GM10266 (cell line): Measurements from ENCODE around the gene FADS2.

Experiments
- DNase-seq: peaks from one replicate; pipeline ENCODE4 v3.0.0; 2012; ENCODE audit errors: extremely low spot score
- CTCF ChIP-seq: IDR thresholded peaks from 2 replicates; pipeline ENCODE4 v1.5.1; 2012; ENCODE audit warnings: mild to moderate bottlenecking, low read depth; ENCODE audit not compliant: control insufficient read depth, insufficient read depth; ENCODE audit errors: missing control alignments

FADS2 gene

GRCh38 chr11:61871158-61871597 lies 43.1 kb downstream of the FADS2 start:
- DNase-seq, result peak; percentile 82
- TF ChIP-seq CTCF, result peak; percentile 95

GRCh38 chr11:61872935-61873565 lies 45.0 kb downstream of the FADS2 start:
- DNase-seq, result no peak
- no peak for TF ChIP-seq CTCF

GRCh38 chr11:61873588-61874376 lies 45.7 kb downstream of the FADS2 start:
- TF ChIP-seq CTCF, result no peak
- DNase-seq, result no peak

- DNase-seq, result no peak
- no peak for TF ChIP-seq CTCF
Observed at GRCh38 chr11:61874377-61874809, 46.3 kb downstream of the FADS2 start.

- TF ChIP-seq CTCF, result no peak
Observed at GRCh38 chr11:61874853-61875252, 46.8 kb downstream of the FADS2 start.

GRCh38 chr11:61875698-61876097 lies 47.6 kb downstream of the FADS2 start:
- no peak for DNase-seq
- TF ChIP-seq CTCF, result no peak

More at GRCh38 chr11:61874853-61875252, 46.8 kb downstream of the FADS2 start:
- no peak for DNase-seq

- DNase-seq, result no peak
- no peak for TF ChIP-seq CTCF
Observed at GRCh38 chr11:61879152-61879551, 51.1 kb downstream of the FADS2 start.
